OCI-LY3 (cell line): ENCODE data around the gene PMVK.

Source experiments
- H2AFZ ChIP-seq: fragments of 200-600, 300-600 bp; shearing (Covaris generic); 2 replicates; pipeline ENCODE4 v1.6.0; 2014; ENCODE audit warnings: antibody characterized with exemption, low read depth, low read length
- H3K27ac ChIP-seq: fragments of 200-600, 300-600 bp; sonication (generic); 2 replicates; pipeline ENCODE4 v1.5.1; 2014; ENCODE audit warnings: mild to moderate bottlenecking, low read length, moderate library complexity, mixed read lengths
- H3K27me3 ChIP-seq: fragments of 200-600, 300-600 bp; sonication (generic); 2 replicates; pipeline ENCODE4 v1.6.1; 2014; ENCODE audit warnings: low read depth, low read length, mixed read lengths
- H3K36me3 ChIP-seq: fragments of 200-600, 300-600 bp; sonication (generic); replicated peaks from 2 replicates; pipeline ENCODE3; 2014; ENCODE audit warnings: low read depth, low read length, mixed read lengths
- H3K4me1 ChIP-seq: fragments of 300-600, 200-600 bp; sonication (generic); 2 replicates; pipeline ENCODE4 v1.6.1; 2014; ENCODE audit warnings: low read length, mixed read lengths
- H3K4me2 ChIP-seq: fragments of 200-600, 300-600 bp; sonication (generic); 2 replicates; pipeline ENCODE4 v1.6.1; 2014; ENCODE audit warnings: low read length, mixed read lengths
- H3K4me3 ChIP-seq: fragments of 300-600, 200-600 bp; sonication (generic); 2 replicates; pipeline ENCODE4 v1.5.1; 2014; ENCODE audit warnings: antibody characterized with exemption, mild to moderate bottlenecking, low read length, moderate library complexity
- H3K79me2 ChIP-seq: fragments of 300-600, 200-600 bp; shearing (Covaris generic); 2 replicates; pipeline ENCODE4 v1.6.1; 2014; ENCODE audit warnings: mild to moderate bottlenecking, low read length, mixed read lengths
- H3K9ac ChIP-seq: fragments of 300-600, 200-600 bp; shearing (Covaris generic); 2 replicates; pipeline ENCODE4 v1.6.0; 2014; ENCODE audit warnings: mild to moderate bottlenecking, low read length, moderate library complexity
- H3K9me3 ChIP-seq: fragments of 200-600, 300-600 bp; shearing (Covaris generic); 2 replicates; pipeline ENCODE4 v1.6.1; 2014; ENCODE audit warnings: low read length, mixed read lengths; ENCODE audit not compliant: insufficient read depth
- H4K20me1 ChIP-seq: fragments of 200-600, 300-600 bp; sonication (generic); 2 replicates; pipeline ENCODE4 v1.6.1; 2016; ENCODE audit warnings: low read length, mixed read lengths; ENCODE audit not compliant: insufficient read depth
- EZH2phosphoT487 ChIP-seq: fragments of 200-600 bp; shearing (Covaris generic); IDR thresholded peaks from 2 replicates; pipeline ENCODE4 v1.6.1; 2018; ENCODE audit warnings: antibody characterized with exemption, mixed run types, low read depth
- TF ChIP-seq, protein P1 (sequence below): fragments of 200-600, 300-600 bp; sonication (generic); IDR thresholded peaks from 2 replicates; pipeline ENCODE4 v1.5.1; 2014; ENCODE audit warnings: antibody characterized with exemption, low read length, low read depth

PMVK gene

GRCh38 chr1:154935749-154936554 is 567 bp downstream of the PMVK start:
- Histone ChIP-seq H3K27ac (peak overlapping the region; percentile 81), H3K4me1 (peaks cover 25% of the 10 kb centered on the region), H3K9ac (peak overlapping the region; percentile 84), H2AFZ (peak overlapping the region; percentile 83), H3K79me2 (peaks cover 14% of the 10 kb centered on the region), H3K36me3 (peaks cover 3% of the 10 kb centered on the region), H3K4me2 (peak overlapping the region; percentile 84), H3K4me3 (peak overlapping the region; percentile 78), H3K9me3 (no peaks in the 10 kb centered on the region), H4K20me1 (no peaks in the 10 kb centered on the region), H3K27me3 (no peaks in the 10 kb centered on the region)
- TF ChIP-seq EZH2phosphoT487: no peak
- TF ChIP-seq, protein P1, sequence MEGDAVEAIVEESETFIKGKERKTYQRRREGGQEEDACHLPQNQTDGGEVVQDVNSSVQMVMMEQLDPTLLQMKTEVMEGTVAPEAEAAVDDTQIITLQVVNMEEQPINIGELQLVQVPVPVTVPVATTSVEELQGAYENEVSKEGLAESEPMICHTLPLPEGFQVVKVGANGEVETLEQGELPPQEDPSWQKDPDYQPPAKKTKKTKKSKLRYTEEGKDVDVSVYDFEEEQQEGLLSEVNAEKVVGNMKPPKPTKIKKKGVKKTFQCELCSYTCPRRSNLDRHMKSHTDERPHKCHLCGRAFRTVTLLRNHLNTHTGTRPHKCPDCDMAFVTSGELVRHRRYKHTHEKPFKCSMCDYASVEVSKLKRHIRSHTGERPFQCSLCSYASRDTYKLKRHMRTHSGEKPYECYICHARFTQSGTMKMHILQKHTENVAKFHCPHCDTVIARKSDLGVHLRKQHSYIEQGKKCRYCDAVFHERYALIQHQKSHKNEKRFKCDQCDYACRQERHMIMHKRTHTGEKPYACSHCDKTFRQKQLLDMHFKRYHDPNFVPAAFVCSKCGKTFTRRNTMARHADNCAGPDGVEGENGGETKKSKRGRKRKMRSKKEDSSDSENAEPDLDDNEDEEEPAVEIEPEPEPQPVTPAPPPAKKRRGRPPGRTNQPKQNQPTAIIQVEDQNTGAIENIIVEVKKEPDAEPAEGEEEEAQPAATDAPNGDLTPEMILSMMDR: no peak

GRCh38 chr1:154934358-154934948 is 2.1 kb downstream of the PMVK start:
- no peaks in the 10 kb centered on the region for H3K9me3 ChIP-seq
- TF ChIP-seq, protein P1: no peak
- no peak for TF ChIP-seq EZH2phosphoT487
- no peaks in the 10 kb centered on the region for H4K20me1 ChIP-seq
- no peak overlapping the region for H3K9ac ChIP-seq
- H3K4me2 ChIP-seq: no peak overlapping the region
- peaks cover 14% of the 10 kb centered on the region for H3K79me2 ChIP-seq
- H3K27ac ChIP-seq: no peak overlapping the region
- H2AFZ ChIP-seq: no peak overlapping the region
- peaks cover 14% of the 10 kb centered on the region for H3K4me1 ChIP-seq
- peaks cover 5% of the 10 kb centered on the region for H3K36me3 ChIP-seq
- no peaks in the 10 kb centered on the region for H3K27me3 ChIP-seq
- H3K4me3 ChIP-seq: no peak overlapping the region

DNA sequence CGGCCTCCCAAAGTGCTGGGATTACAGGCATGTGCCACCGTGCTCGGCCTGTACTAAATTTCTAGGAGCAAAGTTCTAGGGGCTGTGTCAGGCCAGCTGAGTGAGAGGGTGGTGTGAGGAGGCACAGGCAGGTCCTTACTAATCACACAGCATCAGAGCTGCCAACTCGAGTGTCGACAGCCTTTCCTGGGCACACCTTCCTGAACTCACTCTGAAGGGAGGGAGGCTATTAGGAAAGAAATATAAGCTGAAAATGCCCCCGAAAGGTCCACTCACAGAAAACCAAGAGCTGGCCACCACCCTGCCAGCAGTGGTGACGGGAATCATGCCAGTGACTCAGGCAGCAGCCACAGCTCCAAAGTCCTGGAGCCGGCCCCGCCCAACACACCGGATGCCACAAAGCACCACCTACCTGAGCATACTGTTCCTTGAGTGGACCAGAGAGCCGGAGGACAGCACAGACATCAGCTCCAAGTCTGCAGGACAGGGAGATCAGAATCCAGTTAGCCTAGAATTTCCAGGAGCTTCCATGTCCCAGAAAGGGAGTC is 4.5 kb downstream of the PMVK start:
- Histone ChIP-seq H3K4me1 (peaks cover 7% of the 10 kb centered on the region), H2AFZ (no peak overlapping the region), H3K27ac (no peak overlapping the region), H3K36me3 (peaks cover 16% of the 10 kb centered on the region), H4K20me1 (no peaks in the 10 kb centered on the region), H3K4me2 (no peak overlapping the region), H3K79me2 (peaks cover 14% of the 10 kb centered on the region), H3K27me3 (no peaks in the 10 kb centered on the region), H3K9ac (no peak overlapping the region), H3K4me3 (no peak overlapping the region), H3K9me3 (no peaks in the 10 kb centered on the region)
- TF ChIP-seq, protein P1: no peak
- TF ChIP-seq EZH2phosphoT487: no peak

- H3K36me3 ChIP-seq: peaks cover 44% of the 10 kb centered on the region
These were observed 10.3 kb downstream of the PMVK start for GRCh38 chr1:154926201-154926600.

More at GRCh38 chr1:154926201-154926600, 10.3 kb downstream of the PMVK start:
- no peaks in the 10 kb centered on the region for H3K4me1 ChIP-seq
- no peaks in the 10 kb centered on the region for H3K27me3 ChIP-seq
- no peaks in the 10 kb centered on the region for H3K79me2 ChIP-seq
- no peak overlapping the region for H3K4me2 ChIP-seq
- no peak overlapping the region for H3K9ac ChIP-seq
- no peaks in the 10 kb centered on the region for H4K20me1 ChIP-seq
- TF ChIP-seq, protein P1: no peak
- no peak for TF ChIP-seq EZH2phosphoT487
- H3K27ac ChIP-seq: no peak overlapping the region
- H3K4me3 ChIP-seq: no peak overlapping the region
- no peaks in the 10 kb centered on the region for H3K9me3 ChIP-seq
- H2AFZ ChIP-seq: no peak overlapping the region
